ENCODE results near the gene POPDC2. TPM values are rescaled to one million over a fixed set of nuclear protein-coding genes. Genes with fewer than 3 reads are reported as not detected.

Gene POPDC2
- total RNA-seq, 1 donor from 2014 or later = 1.4 TPM

DNA sequence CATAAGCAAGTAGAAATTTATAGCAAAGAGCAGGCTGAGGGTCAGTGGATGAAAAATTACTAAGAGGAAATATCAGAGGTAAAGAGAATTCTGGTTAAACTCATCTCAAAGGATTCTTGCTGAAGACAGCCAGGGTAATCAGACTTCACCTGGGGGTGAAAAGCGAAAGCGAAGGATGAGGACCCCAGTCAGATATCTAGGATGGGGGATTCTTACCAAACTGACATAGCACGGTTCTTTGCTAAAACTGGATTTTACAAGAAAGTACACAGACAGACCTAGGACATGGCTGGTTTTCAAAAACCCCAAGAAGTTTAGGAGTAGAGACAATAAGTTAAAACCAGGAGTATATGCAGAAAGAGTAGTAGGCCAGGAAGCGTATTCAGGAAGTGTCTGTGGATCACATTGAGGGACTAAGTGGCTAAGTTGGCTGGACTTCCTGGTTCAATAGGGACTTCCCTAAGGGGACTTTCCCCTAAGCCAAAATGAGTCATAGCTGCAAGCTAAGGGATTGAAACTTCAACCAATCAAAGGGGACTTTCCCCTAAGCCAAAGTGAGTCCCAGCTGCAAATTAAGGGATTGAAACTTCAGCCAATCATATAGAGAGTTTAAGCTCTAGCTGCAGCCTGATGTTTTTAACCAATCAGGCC lies 40.0 kb upstream of the POPDC2 start:
- Mint-ChIP-seq H3K4me3 (ENCODE audit: unreplicated experiment) (no peak overlapping the region), H3K27me3 (ENCODE audit: unreplicated experiment) (no peaks in the 10 kb centered on the region), H3K9me3 (ENCODE audit: unreplicated experiment) (peaks cover 3% of the 10 kb centered on the region), H3K4me1 (ENCODE audit: low read depth, unreplicated experiment) (no peaks in the 10 kb centered on the region), H3K27ac (ENCODE audit: unreplicated experiment) (no peak overlapping the region), H3K36me3 (ENCODE audit: unreplicated experiment) (no peaks in the 10 kb centered on the region)
- no peak for DNase-seq
- TF ChIP-seq, protein P1, sequence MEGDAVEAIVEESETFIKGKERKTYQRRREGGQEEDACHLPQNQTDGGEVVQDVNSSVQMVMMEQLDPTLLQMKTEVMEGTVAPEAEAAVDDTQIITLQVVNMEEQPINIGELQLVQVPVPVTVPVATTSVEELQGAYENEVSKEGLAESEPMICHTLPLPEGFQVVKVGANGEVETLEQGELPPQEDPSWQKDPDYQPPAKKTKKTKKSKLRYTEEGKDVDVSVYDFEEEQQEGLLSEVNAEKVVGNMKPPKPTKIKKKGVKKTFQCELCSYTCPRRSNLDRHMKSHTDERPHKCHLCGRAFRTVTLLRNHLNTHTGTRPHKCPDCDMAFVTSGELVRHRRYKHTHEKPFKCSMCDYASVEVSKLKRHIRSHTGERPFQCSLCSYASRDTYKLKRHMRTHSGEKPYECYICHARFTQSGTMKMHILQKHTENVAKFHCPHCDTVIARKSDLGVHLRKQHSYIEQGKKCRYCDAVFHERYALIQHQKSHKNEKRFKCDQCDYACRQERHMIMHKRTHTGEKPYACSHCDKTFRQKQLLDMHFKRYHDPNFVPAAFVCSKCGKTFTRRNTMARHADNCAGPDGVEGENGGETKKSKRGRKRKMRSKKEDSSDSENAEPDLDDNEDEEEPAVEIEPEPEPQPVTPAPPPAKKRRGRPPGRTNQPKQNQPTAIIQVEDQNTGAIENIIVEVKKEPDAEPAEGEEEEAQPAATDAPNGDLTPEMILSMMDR (IDR thresholded peaks at IDR 0.05; ENCODE audit: partially characterized antibody, unreplicated experiment) = no peak

DNA sequence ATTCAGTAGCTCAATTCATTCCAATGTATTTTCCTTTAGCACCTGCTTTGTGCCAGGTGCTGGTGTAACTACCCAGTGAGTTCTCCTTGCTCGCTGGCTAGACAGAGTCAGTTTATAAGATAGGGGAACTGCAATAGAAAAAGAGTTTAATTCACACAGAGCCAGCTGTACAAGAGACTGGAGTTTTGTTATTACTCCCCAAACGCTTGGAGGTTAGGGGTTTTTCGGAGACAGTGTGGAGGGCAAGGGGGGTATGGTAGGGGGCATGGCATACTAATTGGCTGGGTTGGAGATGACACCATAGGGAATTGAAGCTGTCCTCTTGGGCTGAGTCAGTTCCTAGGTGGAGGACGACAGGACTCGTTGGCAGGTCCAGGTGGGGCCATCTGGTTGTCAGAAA lies 37.0 kb upstream of the POPDC2 start:
- no peaks in the 10 kb centered on the region for H3K36me3 Mint-ChIP-seq (ENCODE audit: unreplicated experiment)
- no peaks in the 10 kb centered on the region for H3K4me1 Mint-ChIP-seq (ENCODE audit: low read depth, unreplicated experiment)
- H3K27me3 Mint-ChIP-seq (ENCODE audit: unreplicated experiment) = no peaks in the 10 kb centered on the region
- no peak overlapping the region for H3K4me3 Mint-ChIP-seq (ENCODE audit: unreplicated experiment)
- H3K27ac Mint-ChIP-seq (ENCODE audit: unreplicated experiment) = no peak overlapping the region
- H3K9me3 Mint-ChIP-seq (ENCODE audit: unreplicated experiment) = peaks cover 3% of the 10 kb centered on the region
- DNase-seq = no peak
- TF ChIP-seq, protein P1 (IDR thresholded peaks at IDR 0.05; ENCODE audit: partially characterized antibody, unreplicated experiment) = no peak

DNA sequence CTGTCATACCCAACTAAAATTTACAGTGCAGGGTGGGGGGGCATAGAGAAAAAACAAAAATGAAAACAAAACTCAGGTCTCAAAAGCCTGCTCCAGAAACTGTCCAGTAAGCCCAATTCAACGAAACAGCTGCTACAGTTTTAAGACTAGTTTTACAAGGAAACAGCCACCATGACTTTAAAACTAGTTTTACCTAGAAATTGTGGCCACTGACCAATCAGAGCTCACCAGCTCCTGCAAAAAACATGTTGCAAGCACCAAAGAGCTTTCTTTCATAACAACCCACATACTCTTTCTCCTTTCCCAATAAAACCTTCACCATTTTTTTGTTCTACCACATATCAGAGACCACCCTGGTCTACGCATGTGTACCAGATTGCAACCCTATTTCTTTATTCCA lies 35.1 kb upstream of the POPDC2 start:
- Mint-ChIP-seq H3K4me1 (ENCODE audit: low read depth, unreplicated experiment) (no peaks in the 10 kb centered on the region), H3K27me3 (ENCODE audit: unreplicated experiment) (peaks cover 3% of the 10 kb centered on the region)

DNA sequence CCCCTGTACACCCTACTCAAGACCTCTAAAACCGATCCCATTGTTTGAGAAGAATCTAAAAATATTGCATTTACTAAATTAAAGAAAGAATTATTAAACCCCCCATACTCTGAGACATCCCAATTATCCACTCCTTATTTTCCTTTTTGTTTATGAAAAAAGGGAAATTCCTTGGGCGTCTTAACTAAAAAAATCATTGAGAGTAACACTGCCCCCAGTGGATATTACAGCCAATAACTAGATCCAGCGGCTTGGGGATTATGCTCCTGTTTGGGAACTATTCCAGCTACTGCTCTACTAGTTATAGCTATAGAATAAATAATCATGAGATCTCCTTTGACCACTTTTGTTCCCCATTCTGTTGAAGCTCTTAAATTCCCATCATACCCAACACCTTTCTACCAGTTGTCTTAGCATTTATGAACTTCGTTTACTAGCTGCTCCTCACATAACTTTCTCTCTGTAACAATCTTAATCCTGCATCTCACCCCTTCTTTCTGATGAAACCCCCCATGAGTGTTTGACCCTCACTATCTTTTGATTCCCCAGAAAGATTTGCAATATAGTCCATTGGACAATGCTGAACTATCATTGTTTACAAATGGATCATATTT lies 29.8 kb upstream of the POPDC2 start:
- no peak for DNase-seq
- H3K9me3 Mint-ChIP-seq (ENCODE audit: unreplicated experiment) = peaks cover 2% of the 10 kb centered on the region
- H3K27ac Mint-ChIP-seq (ENCODE audit: unreplicated experiment) = no peak overlapping the region
- peaks cover 8% of the 10 kb centered on the region for H3K36me3 Mint-ChIP-seq (ENCODE audit: unreplicated experiment)
- TF ChIP-seq, protein P1 (IDR thresholded peaks at IDR 0.05; ENCODE audit: partially characterized antibody, unreplicated experiment) = peak; percentile 68
- H3K27me3 Mint-ChIP-seq (ENCODE audit: unreplicated experiment) = peaks cover 4% of the 10 kb centered on the region
- H3K4me1 Mint-ChIP-seq (ENCODE audit: low read depth, unreplicated experiment) = no peaks in the 10 kb centered on the region
- H3K4me3 Mint-ChIP-seq (ENCODE audit: unreplicated experiment) = no peak overlapping the region

More for the DNA sequence above, 35.1 kb upstream of the POPDC2 start:
- Mint-ChIP-seq H3K27ac (ENCODE audit: unreplicated experiment) (no peak overlapping the region), H3K4me3 (ENCODE audit: unreplicated experiment) (no peak overlapping the region), H3K36me3 (ENCODE audit: unreplicated experiment) (no peaks in the 10 kb centered on the region), H3K9me3 (ENCODE audit: unreplicated experiment) (no peaks in the 10 kb centered on the region)
- DNase-seq = no peak
- TF ChIP-seq, protein P1 (IDR thresholded peaks at IDR 0.05; ENCODE audit: partially characterized antibody, unreplicated experiment) = no peak

DNA sequence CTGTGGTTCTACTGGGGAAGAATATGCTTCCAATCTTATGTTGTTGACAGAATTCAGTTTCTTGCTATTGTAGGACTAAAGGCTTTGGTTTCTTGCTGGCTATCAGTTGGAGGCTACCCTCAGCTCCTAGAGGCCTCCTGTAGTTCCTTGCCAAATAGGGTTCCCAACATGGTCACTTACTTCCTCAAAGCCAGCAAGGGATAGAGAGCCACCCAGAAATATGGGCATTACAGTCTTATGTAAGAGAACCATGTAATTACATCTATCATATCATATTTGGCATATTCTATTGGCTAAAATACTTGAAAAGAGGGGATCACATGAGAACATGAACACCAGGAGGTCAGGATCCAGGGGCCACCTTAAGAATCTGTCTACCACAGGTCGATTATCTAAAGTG lies 23.0 kb upstream of the POPDC2 start:
- peaks cover 2% of the 10 kb centered on the region for H3K27me3 Mint-ChIP-seq (ENCODE audit: unreplicated experiment)
- peaks cover 4% of the 10 kb centered on the region for H3K9me3 Mint-ChIP-seq (ENCODE audit: unreplicated experiment)
- H3K4me3 Mint-ChIP-seq (ENCODE audit: unreplicated experiment) = no peak overlapping the region
- DNase-seq = no peak
- H3K36me3 Mint-ChIP-seq (ENCODE audit: unreplicated experiment) = peaks cover 8% of the 10 kb centered on the region
- TF ChIP-seq, protein P1 (IDR thresholded peaks at IDR 0.05; ENCODE audit: partially characterized antibody, unreplicated experiment) = no peak
- no peak overlapping the region for H3K27ac Mint-ChIP-seq (ENCODE audit: unreplicated experiment)
- H3K4me1 Mint-ChIP-seq (ENCODE audit: low read depth, unreplicated experiment) = no peaks in the 10 kb centered on the region
